Stimulated activated CD8-positive, alpha-beta memory T cell treated with anti-CD3 and anti-CD28 coated beads, Interleukin-15, amount 100 ng/mL, for 4 hours (primary cell): ENCODE results near the gene ABCD1.
"Not testable (repeated sequence)": the region's sequence is repeated elsewhere in the genome, so short reads cannot be mapped to it uniquely, and the experiment has no call there.

Source experiments
- DNase-seq, 2 donors: peaks; one replicate each; pipeline ENCODE4 v3.0.0-alpha.2; 2020; ENCODE audit warnings: low read depth in 2 of 2

Gene ABCD1

GRCh38 chrX:153694256-153694655 is 30.4 kb upstream of the ABCD1 start:
- DNase-seq: not testable (repeated sequence)

GRCh38 chrX:153694687-153695270 is 29.9 kb upstream of the ABCD1 start:
- no peak for DNase-seq

GRCh38 chrX:153696100-153696499 is 28.6 kb upstream of the ABCD1 start:
- DNase-seq: no peak

GRCh38 chrX:153696538-153696937 is 28.1 kb upstream of the ABCD1 start:
- not testable (repeated sequence) for DNase-seq

- not testable (repeated sequence) for DNase-seq
Measured at GRCh38 chrX:153696986-153697722, 27.5 kb upstream of the ABCD1 start.

- DNase-seq: no peak
Measured at GRCh38 chrX:153697924-153698865, 26.5 kb upstream of the ABCD1 start.

GRCh38 chrX:153699210-153699783 is 25.4 kb upstream of the ABCD1 start:
- not testable (repeated sequence) for DNase-seq

- DNase-seq: not testable (repeated sequence)
Measured at GRCh38 chrX:153699784-153700371, 24.8 kb upstream of the ABCD1 start.

GRCh38 chrX:153700376-153700945 is 24.2 kb upstream of the ABCD1 start:
- no peak for DNase-seq

GRCh38 chrX:153700967-153701366 is 23.7 kb upstream of the ABCD1 start:
- no peak for DNase-seq

GRCh38 chrX:153701706-153702105 is 22.9 kb upstream of the ABCD1 start:
- DNase-seq: no peak

GRCh38 chrX:153702336-153703035 is 22.2 kb upstream of the ABCD1 start:
- DNase-seq: no peak

- no peak for DNase-seq
Measured at GRCh38 chrX:153703036-153703370, 21.7 kb upstream of the ABCD1 start.

GRCh38 chrX:153704021-153704526 is 20.6 kb upstream of the ABCD1 start:
- DNase-seq: no peak

- DNase-seq: not testable (repeated sequence)
Measured at GRCh38 chrX:153704631-153705402, 19.8 kb upstream of the ABCD1 start.

- DNase-seq: not testable (repeated sequence)
Measured at GRCh38 chrX:153705403-153706060, 19.1 kb upstream of the ABCD1 start.

GRCh38 chrX:153706799-153707198 is 17.9 kb upstream of the ABCD1 start:
- DNase-seq: no peak

GRCh38 chrX:153707406-153707805 is 17.2 kb upstream of the ABCD1 start:
- no peak for DNase-seq

GRCh38 chrX:153708415-153708814 is 16.2 kb upstream of the ABCD1 start:
- no peak for DNase-seq
